Astrocyte of the spinal cord (primary cell): ENCODE measurements around the gene CRIM1.

Experiments
- DNase-seq: peaks from one replicate; pipeline ENCODE4 v3.0.0; 2011; ENCODE audit warnings: low read depth, low spot score
- H3K4me3 ChIP-seq: 2 replicates; pipeline ENCODE4 v1.5.1; 2011; ENCODE audit warnings: low read depth, mild to moderate bottlenecking, low read length, moderate library complexity
- CTCF ChIP-seq: IDR thresholded peaks from 2 replicates; pipeline ENCODE4 v1.5.1; 2012; ENCODE audit warnings: low read depth, mild to moderate bottlenecking, low read length, inconsistent platforms
- in situ Hi-C: cut with HindIII; loops from 2 replicates; pipeline ENCODE4 v1.10.0; 2017; ENCODE audit warnings: low sequenced_read_pairs

CRIM1 gene

GRCh38 chr2:36579297-36579664 lies 223.7 kb downstream of the CRIM1 start:
- in situ Hi-C loops: no loop called here
- H3K4me3 ChIP-seq: no peak overlapping the region
- no peak for TF ChIP-seq CTCF
- DNase-seq: no peak

GRCh38 chr2:36582538-36582937 lies 227.0 kb downstream of the CRIM1 start:
- DNase-seq: no peak
- TF ChIP-seq CTCF: no peak
- no peak overlapping the region for H3K4me3 ChIP-seq
- in situ Hi-C loops: no loop called here

GRCh38 chr2:36582951-36583350 lies 227.4 kb downstream of the CRIM1 start:
- no peak for DNase-seq
- in situ Hi-C loops: no loop called here
- no peak for TF ChIP-seq CTCF
- no peak overlapping the region for H3K4me3 ChIP-seq

- TF ChIP-seq CTCF: no peak
- in situ Hi-C loops: no loop called here
These were observed 228.7 kb downstream of the CRIM1 start for GRCh38 chr2:36584148-36584794.

GRCh38 chr2:36586672-36587071 lies 231.1 kb downstream of the CRIM1 start:
- TF ChIP-seq CTCF: no peak
- H3K4me3 ChIP-seq: no peak overlapping the region
- in situ Hi-C loops: no loop called here
- DNase-seq: no peak

More at GRCh38 chr2:36584148-36584794, 228.7 kb downstream of the CRIM1 start:
- no peak overlapping the region for H3K4me3 ChIP-seq
- no peak for DNase-seq

GRCh38 chr2:36587101-36587500 lies 231.5 kb downstream of the CRIM1 start:
- no peak for TF ChIP-seq CTCF
- no peak overlapping the region for H3K4me3 ChIP-seq
- in situ Hi-C loops: no loop called here
- no peak for DNase-seq
